Large intestine (tissue), 3 donors: Measurements from ENCODE around the gene CPXM2. TPM values are rescaled to one million over a fixed set of nuclear protein-coding genes. Genes with fewer than 3 reads are reported as not detected.

ENCODE experiments used
- DNase-seq, 2 donors: peaks; one replicate each; pipeline versions ENCODE4 v3.0.0 to v3.0.0-alpha.2; 2013
- H3K27ac ChIP-seq: one replicate; pipeline ENCODE4 v1.5.1; 2013; ENCODE audit warnings: low read length
- H3K27me3 ChIP-seq: 2 replicates; pipeline ENCODE4 v1.6.1; 2013; ENCODE audit warnings: low read length; ENCODE audit not compliant: control insufficient read depth, insufficient read depth
- H3K36me3 ChIP-seq: 2 replicates; pipeline ENCODE4 v1.6.1; 2013; ENCODE audit warnings: low read length; ENCODE audit not compliant: control insufficient read depth, insufficient read depth
- H3K4me1 ChIP-seq: one replicate; pipeline ENCODE4 v1.6.1; 2013; ENCODE audit warnings: low read length; ENCODE audit not compliant: control insufficient read depth, insufficient read depth
- H3K4me3 ChIP-seq: one replicate; pipeline ENCODE4 v1.5.1; 2013; ENCODE audit warnings: low read length
- H3K9me3 ChIP-seq: one replicate; pipeline ENCODE4 v1.6.1; 2013; ENCODE audit warnings: mild to moderate bottlenecking, low read depth, low read length, moderate library complexity; ENCODE audit not compliant: control insufficient read depth
- WGBS: methylation state at CpG from one replicate; pipeline ENCODE4 v1.1.5; 2013; ENCODE audit warnings: low lambda C conversion rate; ENCODE audit not compliant: insufficient coverage; 5-methylcytosine and 5-hydroxymethylcytosine counted together
- polyA plus RNA-seq: library from polyadenylated mRNA; unstranded; fragments of 120-200 nt; gene quantifications from one replicate; pipeline ENCODE4 v1.2.1, GENCODE V29; 2013

Gene CPXM2
- polyA plus RNA-seq, 1 donor = 63.9 TPM

DNA sequence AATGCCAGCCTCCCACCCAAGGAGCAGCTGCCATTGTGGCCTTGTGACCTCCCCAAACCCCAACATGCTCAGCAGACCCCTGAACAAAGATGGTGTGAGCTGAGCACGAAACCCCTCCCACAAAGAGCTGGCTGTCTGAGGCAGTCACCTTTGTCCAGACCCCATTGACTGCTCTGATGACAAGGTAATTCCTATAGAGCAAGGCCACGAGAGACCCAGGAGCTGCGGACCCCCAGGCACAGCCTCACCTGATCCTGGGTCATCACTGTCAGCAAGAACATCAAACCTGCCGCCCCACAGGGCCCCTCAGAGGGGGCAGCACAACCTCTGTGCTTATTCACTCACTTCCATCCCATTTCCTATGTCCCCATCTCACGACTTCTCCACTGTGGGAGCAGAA lies 102.6 kb downstream of the CPXM2 start:
- no CpG with 5 or more reads among the region's 5 CpGs for WGBS
- Histone ChIP-seq H3K27ac (no peak overlapping the region), H3K27me3 (no peaks in the 10 kb centered on the region), H3K4me1 (no peaks in the 10 kb centered on the region), H3K9me3 (no peaks in the 10 kb centered on the region), H3K4me3 (no peak overlapping the region), H3K36me3 (peaks cover 8% of the 10 kb centered on the region)
- DNase-seq = no peak

DNA sequence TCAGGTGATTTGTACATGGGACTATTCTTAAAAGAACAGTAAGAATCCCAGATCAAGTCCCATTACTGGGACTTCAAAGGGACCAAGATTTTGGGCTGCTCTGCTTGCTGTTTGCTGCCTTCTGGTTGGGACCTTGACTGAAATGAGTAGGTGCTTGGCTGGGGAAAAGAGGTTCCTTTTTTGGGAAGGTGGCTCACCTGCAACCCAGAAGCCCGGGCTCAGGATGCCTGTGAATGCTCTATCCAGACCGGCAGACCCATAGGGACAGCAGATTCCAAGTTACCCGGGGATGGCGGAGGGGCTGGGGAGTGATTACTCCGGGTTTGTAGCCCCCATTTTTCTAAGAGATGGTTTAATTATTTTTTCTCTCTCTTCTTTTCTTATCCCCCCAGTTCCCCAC lies 104.0 kb downstream of the CPXM2 start:
- Histone ChIP-seq H3K27me3 (no peaks in the 10 kb centered on the region), H3K9me3 (no peaks in the 10 kb centered on the region), H3K4me1 (no peaks in the 10 kb centered on the region), H3K4me3 (no peak overlapping the region), H3K36me3 (peaks cover 8% of the 10 kb centered on the region), H3K27ac (no peak overlapping the region)
- no peak for DNase-seq
- WGBS = no CpG with 5 or more reads among the region's 5 CpGs

DNA sequence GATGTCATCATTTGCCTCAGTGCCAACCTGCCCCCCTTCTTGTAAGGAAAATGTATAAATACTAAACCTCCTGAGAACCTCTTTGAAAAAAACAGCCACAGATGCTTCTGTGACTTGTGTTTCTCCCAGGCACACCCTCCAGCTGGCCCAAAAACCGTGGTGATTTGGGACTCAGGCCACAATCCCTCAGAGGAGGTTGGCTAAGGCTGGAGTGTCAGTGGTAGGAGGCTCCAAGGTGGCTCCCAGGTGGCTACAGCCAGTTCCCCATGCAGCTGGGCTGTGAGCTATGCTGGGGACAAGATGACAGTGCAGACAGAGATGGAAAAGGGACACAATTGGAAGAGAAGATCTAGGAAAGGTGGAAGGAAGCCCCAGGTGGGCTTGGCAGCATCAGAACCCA lies 104.7 kb downstream of the CPXM2 start:
- peaks cover 8% of the 10 kb centered on the region for H3K36me3 ChIP-seq
- H3K9me3 ChIP-seq = no peaks in the 10 kb centered on the region
- WGBS = no CpG with 5 or more reads among the region's 1 CpG
- H3K27me3 ChIP-seq = no peaks in the 10 kb centered on the region
- DNase-seq = no peak
- H3K27ac ChIP-seq = no peak overlapping the region
- no peaks in the 10 kb centered on the region for H3K4me1 ChIP-seq
- H3K4me3 ChIP-seq = no peak overlapping the region

DNA sequence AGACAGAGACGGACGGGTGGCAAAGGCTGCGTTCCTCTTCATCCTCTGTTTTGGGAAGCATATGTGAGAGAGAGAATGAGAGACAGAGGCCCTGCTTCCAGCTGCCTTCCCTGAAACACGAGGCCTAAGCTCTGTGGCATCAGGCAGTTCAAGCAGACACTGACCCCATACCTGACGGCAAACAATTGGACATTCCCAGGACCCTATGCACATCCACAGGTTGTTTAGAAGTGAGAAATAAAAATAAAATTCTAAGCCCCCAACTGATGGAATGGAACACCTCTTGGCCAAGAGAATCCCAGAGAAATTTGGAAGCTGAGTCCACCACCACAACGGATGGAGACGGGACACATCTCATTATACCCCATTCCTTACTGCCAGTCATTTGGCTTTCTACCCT lies 105.3 kb downstream of the CPXM2 start:
- no peaks in the 10 kb centered on the region for H3K9me3 ChIP-seq
- H3K27me3 ChIP-seq = no peaks in the 10 kb centered on the region
- no peak overlapping the region for H3K4me3 ChIP-seq
- no peak overlapping the region for H3K27ac ChIP-seq
- H3K36me3 ChIP-seq = peaks cover 3% of the 10 kb centered on the region
- DNase-seq = no peak
- WGBS = no CpG with 5 or more reads among the region's 7 CpGs
- H3K4me1 ChIP-seq = no peaks in the 10 kb centered on the region

DNA sequence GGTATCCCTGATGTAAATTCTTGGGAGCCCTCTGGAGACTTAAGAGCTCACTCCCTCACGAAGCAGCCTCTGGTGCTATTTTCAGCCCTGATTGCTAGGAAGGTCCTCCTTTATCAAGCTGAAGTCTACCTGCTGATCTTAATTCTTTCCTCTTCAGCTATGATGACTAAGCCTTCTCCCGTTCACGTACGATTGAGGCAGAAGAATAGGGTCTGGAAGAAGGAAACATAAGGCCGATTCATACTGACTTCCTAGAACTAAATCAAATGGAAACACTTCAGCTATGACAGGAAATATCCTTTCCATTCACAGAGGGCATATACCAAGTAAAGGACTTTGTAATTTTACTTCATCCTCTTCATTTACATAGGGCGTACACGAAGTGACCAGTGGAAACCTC lies 107.0 kb downstream of the CPXM2 start:
- H3K36me3 ChIP-seq = peaks cover 3% of the 10 kb centered on the region
- H3K4me1 ChIP-seq = no peaks in the 10 kb centered on the region
- 100% methylated on average over 1 of the region's 7 CpGs for WGBS
- H3K27ac ChIP-seq = no peak overlapping the region
- H3K27me3 ChIP-seq = no peaks in the 10 kb centered on the region
- H3K9me3 ChIP-seq = no peaks in the 10 kb centered on the region
- DNase-seq = no peak
- no peak overlapping the region for H3K4me3 ChIP-seq

DNA sequence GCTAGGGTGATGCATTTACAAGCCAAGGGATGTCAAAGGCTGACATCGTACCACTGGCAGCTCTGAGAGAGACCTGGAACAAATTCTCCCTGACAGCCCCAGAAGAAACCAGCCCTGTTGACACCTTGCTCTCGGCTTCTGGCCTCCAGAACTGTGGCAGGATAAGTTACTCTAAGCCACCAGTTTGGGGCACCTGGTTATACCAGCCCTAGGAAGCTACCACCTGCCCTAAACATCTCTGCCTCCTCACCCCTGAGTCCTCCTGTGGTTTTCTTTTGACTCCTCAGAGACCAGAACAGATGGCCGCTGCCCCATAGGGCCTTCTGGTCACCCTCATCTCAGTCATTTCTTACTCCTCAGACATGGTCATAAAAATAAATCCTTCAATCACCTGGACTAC lies 107.4 kb downstream of the CPXM2 start:
- no CpG with 5 or more reads among the region's 3 CpGs for WGBS
- no peak for DNase-seq
- H3K27ac ChIP-seq = no peak overlapping the region
- no peaks in the 10 kb centered on the region for H3K27me3 ChIP-seq
- peaks cover 3% of the 10 kb centered on the region for H3K36me3 ChIP-seq
- H3K9me3 ChIP-seq = no peaks in the 10 kb centered on the region
- H3K4me3 ChIP-seq = no peak overlapping the region
- no peaks in the 10 kb centered on the region for H3K4me1 ChIP-seq

GRCh38 chr10:123783296-123783695 lies 108.3 kb downstream of the CPXM2 start:
- no peak overlapping the region for H3K27ac ChIP-seq
- WGBS = no CpG with 5 or more reads among the region's 3 CpGs
- no peak for DNase-seq

GRCh38 chr10:123782549-123782948 lies 109.1 kb downstream of the CPXM2 start:
- 90% methylated on average over 2 of the region's 5 CpGs for WGBS
- H3K27ac ChIP-seq = no peak overlapping the region
- H3K27me3 ChIP-seq = no peaks in the 10 kb centered on the region
- no peak overlapping the region for H3K4me3 ChIP-seq
- no peaks in the 10 kb centered on the region for H3K9me3 ChIP-seq
- DNase-seq = no peak
- H3K36me3 ChIP-seq = peaks cover 8% of the 10 kb centered on the region
- no peaks in the 10 kb centered on the region for H3K4me1 ChIP-seq

More at GRCh38 chr10:123783296-123783695, 108.3 kb downstream of the CPXM2 start:
- H3K4me1 ChIP-seq = no peaks in the 10 kb centered on the region
- no peaks in the 10 kb centered on the region for H3K9me3 ChIP-seq
- H3K36me3 ChIP-seq = peaks cover 8% of the 10 kb centered on the region
- H3K27me3 ChIP-seq = no peaks in the 10 kb centered on the region
- H3K4me3 ChIP-seq = no peak overlapping the region

DNA sequence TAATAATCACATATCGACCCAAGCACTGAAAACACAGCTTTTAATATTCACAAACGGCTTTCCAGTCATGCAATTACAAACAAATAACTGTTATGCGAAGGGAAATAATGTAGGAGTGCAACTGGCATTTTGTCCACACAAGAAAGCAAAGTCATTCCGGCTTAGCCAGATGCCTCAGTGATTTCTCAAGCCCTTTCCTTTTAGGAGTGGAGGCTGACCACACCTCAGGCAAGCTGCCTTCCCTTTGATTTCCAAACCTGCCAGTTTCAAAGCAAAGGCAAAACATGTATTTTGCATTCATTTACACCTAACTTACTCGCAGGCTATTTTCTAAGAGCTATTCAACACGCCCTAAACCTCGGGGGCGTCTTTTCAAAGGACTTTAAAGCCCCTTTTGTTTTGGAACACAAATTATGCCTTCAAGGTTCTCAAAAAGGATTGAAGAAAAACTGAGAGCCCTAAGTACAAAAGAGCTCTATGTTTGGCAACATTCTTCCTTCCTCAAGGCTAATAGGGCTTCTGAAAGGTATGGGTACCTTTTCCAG lies 109.6 kb downstream of the CPXM2 start:
- H3K9me3 ChIP-seq = no peaks in the 10 kb centered on the region
- 61% methylated on average over 3 of the region's 8 CpGs for WGBS
- peaks cover 8% of the 10 kb centered on the region for H3K36me3 ChIP-seq
- H3K4me3 ChIP-seq = no peak overlapping the region
- no peaks in the 10 kb centered on the region for H3K4me1 ChIP-seq
- DNase-seq = no peak
- H3K27ac ChIP-seq = no peak overlapping the region
- H3K27me3 ChIP-seq = no peaks in the 10 kb centered on the region

DNA sequence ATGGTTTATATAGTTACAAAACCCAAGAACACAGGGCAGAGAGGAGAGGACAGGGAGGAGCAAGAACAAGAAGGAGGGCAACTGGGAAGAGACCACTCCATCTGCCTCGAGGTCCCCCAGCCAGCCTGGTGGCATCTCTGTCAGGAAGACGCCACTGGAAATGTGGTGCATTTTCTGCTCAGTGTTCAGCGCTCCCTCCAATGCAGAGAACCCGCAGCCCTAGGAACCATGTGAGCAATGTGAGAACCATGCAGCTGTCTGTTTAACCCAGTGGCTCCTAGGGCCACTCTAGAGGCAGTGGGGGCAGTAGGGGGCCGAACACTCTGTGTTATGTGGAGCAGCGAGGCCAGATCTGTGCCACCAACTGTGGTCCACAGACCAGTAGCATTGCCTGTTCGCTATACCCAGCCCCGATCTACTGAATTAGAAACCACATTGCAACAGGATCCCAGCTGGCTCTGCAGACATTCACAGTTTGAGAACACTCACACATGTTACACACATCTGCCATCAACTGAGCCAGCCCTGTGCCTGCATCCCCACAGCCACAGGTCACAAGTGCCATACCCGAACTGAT lies 110.2 kb downstream of the CPXM2 start:
- no CpG with 5 or more reads among the region's 9 CpGs for WGBS
- Histone ChIP-seq H3K27me3 (no peaks in the 10 kb centered on the region), H3K27ac (no peak overlapping the region), H3K4me1 (no peaks in the 10 kb centered on the region), H3K9me3 (no peaks in the 10 kb centered on the region), H3K36me3 (peaks cover 8% of the 10 kb centered on the region), H3K4me3 (no peak overlapping the region)
- DNase-seq = no peak
